Endothelial cell of umbilical vein (primary cell): Measurements from ENCODE around the gene TRIM10.

ENCODE experiments used
- EZH2 ChIP-seq: IDR thresholded peaks from 2 replicates; pipeline ENCODE4 v1.6.1; 2012; ENCODE audit warnings: borderline replicate concordance, low read depth, mild to moderate bottlenecking, moderate library complexity, low read length, inconsistent platforms; ENCODE audit not compliant: severe bottlenecking
- FOS ChIP-seq: IDR thresholded peaks from 2 replicates; pipeline ENCODE4 v1.6.1; 2011; ENCODE audit warnings: mild to moderate bottlenecking, low read length, moderate library complexity, borderline replicate concordance; ENCODE audit not compliant: insufficient read depth
- GATA2 ChIP-seq: IDR thresholded peaks from 2 replicates; pipeline ENCODE4 v1.7.0; 2011; ENCODE audit warnings: low read depth, mild to moderate bottlenecking, moderate library complexity, mixed read lengths, low read length; ENCODE audit not compliant: insufficient read length, insufficient read depth
- JUN ChIP-seq: IDR thresholded peaks from 2 replicates; pipeline ENCODE4 v1.6.1; 2011; ENCODE audit warnings: borderline replicate concordance, low read depth; ENCODE audit not compliant: insufficient read length, insufficient read depth
- MYC ChIP-seq: IDR thresholded peaks from one replicate; pipeline ENCODE4 v1.6.1; 2011; ENCODE audit warnings: mild to moderate bottlenecking, low read depth, low read length
- POLR2A ChIP-seq: IDR thresholded peaks from 2 replicates; pipeline ENCODE4 v1.6.1; 2012; ENCODE audit warnings: low read depth, mild to moderate bottlenecking, control low read depth, low read length
- POLR2AphosphoS5 ChIP-seq: IDR thresholded peaks from 2 replicates; pipeline ENCODE4 v1.6.1; 2012; ENCODE audit warnings: low read depth, mild to moderate bottlenecking, control low read depth, low read length, moderate library complexity; ENCODE audit not compliant: insufficient read depth
- TF ChIP-seq, protein P1 (sequence below), 2 donors: IDR thresholded peaks; 1 replicate in 1 of 2; 2 replicates in 1 of 2; pipeline ENCODE4 v1.5.1; 2011; ENCODE audit warnings: low read length in 2 of 2, mild to moderate bottlenecking in 2 of 2, moderate library complexity in 2 of 2, control low read depth in 1 of 2, inconsistent platforms in 1 of 2, low read depth in 1 of 2; ENCODE audit not compliant: insufficient read depth in 1 of 2; ENCODE audit errors: extremely low read depth in 1 of 2
- TF ChIP-seq, protein P2 (sequence below): IDR thresholded peaks from 2 replicates; pipeline ENCODE4 v1.6.1; 2011; ENCODE audit not compliant: insufficient read depth, insufficient read length

DNA sequence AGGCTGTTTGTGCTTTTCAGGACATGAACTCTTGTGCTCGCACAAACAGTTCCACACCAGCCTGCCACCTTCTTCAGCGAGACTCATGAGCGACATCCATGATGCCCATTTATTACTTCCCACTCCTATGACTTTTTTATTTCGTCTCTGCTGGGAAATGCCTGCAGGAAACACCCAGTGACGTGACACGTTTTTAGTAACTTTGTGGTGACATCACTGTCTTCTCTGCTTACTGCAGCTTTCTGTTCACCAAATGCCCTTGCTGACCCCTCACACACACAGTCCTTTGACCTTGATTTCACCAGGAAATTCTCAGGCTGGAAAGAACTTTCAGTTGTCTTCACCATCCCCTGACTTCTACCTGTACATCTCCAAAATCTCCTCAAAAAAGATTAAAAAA, 16.2 kb downstream of the TRIM10 start:
- TF ChIP-seq POLR2A = no peak
- TF ChIP-seq, protein P1, sequence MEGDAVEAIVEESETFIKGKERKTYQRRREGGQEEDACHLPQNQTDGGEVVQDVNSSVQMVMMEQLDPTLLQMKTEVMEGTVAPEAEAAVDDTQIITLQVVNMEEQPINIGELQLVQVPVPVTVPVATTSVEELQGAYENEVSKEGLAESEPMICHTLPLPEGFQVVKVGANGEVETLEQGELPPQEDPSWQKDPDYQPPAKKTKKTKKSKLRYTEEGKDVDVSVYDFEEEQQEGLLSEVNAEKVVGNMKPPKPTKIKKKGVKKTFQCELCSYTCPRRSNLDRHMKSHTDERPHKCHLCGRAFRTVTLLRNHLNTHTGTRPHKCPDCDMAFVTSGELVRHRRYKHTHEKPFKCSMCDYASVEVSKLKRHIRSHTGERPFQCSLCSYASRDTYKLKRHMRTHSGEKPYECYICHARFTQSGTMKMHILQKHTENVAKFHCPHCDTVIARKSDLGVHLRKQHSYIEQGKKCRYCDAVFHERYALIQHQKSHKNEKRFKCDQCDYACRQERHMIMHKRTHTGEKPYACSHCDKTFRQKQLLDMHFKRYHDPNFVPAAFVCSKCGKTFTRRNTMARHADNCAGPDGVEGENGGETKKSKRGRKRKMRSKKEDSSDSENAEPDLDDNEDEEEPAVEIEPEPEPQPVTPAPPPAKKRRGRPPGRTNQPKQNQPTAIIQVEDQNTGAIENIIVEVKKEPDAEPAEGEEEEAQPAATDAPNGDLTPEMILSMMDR (IDR thresholded peaks at IDR 0.05; ENCODE audit: extremely low read depth in 1 of 2, insufficient read depth in 1 of 2, low read depth in 1 of 2, low read length in 2 of 2) = no peak
- TF ChIP-seq POLR2AphosphoS5 = no peak
- TF ChIP-seq, protein P2, sequence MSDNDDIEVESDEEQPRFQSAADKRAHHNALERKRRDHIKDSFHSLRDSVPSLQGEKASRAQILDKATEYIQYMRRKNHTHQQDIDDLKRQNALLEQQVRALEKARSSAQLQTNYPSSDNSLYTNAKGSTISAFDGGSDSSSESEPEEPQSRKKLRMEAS = no peak
- no peak for TF ChIP-seq EZH2
- TF ChIP-seq JUN = no peak
- TF ChIP-seq MYC = no peak
- TF ChIP-seq GATA2 = no peak
- TF ChIP-seq FOS = no peak
